ENCODE data around the gene HCRT.

HCRT gene

GRCh38 chr17:42174126-42174783 lies 11.0 kb downstream of the HCRT start:
- ATAC-seq = no peak
- TF ChIP-seq TSHZ2 (CRISPR knock-in tag; IDR thresholded peaks at IDR 0.05) (no peak), GLIS3 (CRISPR knock-in tag; IDR thresholded peaks at IDR 0.05) (no peak), OSR1 (CRISPR knock-in tag; IDR thresholded peaks at IDR 0.05) (no peak)

- ATAC-seq = no peak
- TF ChIP-seq TOX (CRISPR knock-in tag; IDR thresholded peaks at IDR 0.05; ENCODE audit: borderline replicate concordance) = no peak
- TF ChIP-seq ESRRG (CRISPR knock-in tag; IDR thresholded peaks at IDR 0.05) = no peak
- no peak for TF ChIP-seq ZC3H10 (CRISPR knock-in tag; IDR thresholded peaks at IDR 0.05)
- TF ChIP-seq ISL1 (CRISPR knock-in tag; IDR thresholded peaks at IDR 0.05) = no peak
- TF ChIP-seq TCF4 (CRISPR knock-in tag; IDR thresholded peaks at IDR 0.05; ENCODE audit: borderline replicate concordance) = no peak
- TF ChIP-seq SNAI2 (CRISPR knock-in tag; IDR thresholded peaks at IDR 0.05) = no peak
- no peak for TF ChIP-seq POU6F1 (CRISPR knock-in tag; IDR thresholded peaks at IDR 0.05; ENCODE audit: borderline replicate concordance, low read depth)
- TF ChIP-seq OSR1 (CRISPR knock-in tag; IDR thresholded peaks at IDR 0.05) = no peak
- no peak for TF ChIP-seq CREB5 (CRISPR knock-in tag; IDR thresholded peaks at IDR 0.05; ENCODE audit: low read depth)
- TF ChIP-seq BACH2 (CRISPR knock-in tag; IDR thresholded peaks at IDR 0.05; ENCODE audit: borderline replicate concordance) = no peak
- TF ChIP-seq RARB (CRISPR knock-in tag; IDR thresholded peaks at IDR 0.05) = no peak
- no peak for TF ChIP-seq ARNTL (CRISPR knock-in tag; IDR thresholded peaks at IDR 0.05; ENCODE audit: borderline replicate concordance, low read depth)
Observed at GRCh38 chr17:42171831-42172230, 13.4 kb downstream of the HCRT start.

- TF ChIP-seq TCF4 (CRISPR knock-in tag; IDR thresholded peaks at IDR 0.05; ENCODE audit: borderline replicate concordance) = no peak
- TF ChIP-seq ZFP3 (CRISPR knock-in tag; IDR thresholded peaks at IDR 0.05) = no peak
- no peak for TF ChIP-seq CREB5 (CRISPR knock-in tag; IDR thresholded peaks at IDR 0.05; ENCODE audit: low read depth)
- TF ChIP-seq ESRRG (CRISPR knock-in tag; IDR thresholded peaks at IDR 0.05) = no peak
- TF ChIP-seq TOX (CRISPR knock-in tag; IDR thresholded peaks at IDR 0.05; ENCODE audit: borderline replicate concordance) = no peak
- no peak for TF ChIP-seq CSDC2 (CRISPR knock-in tag; IDR thresholded peaks at IDR 0.05)
- TF ChIP-seq ZNF70 (CRISPR knock-in tag; IDR thresholded peaks at IDR 0.05) = no peak
- TF ChIP-seq TSHZ2 (CRISPR knock-in tag; IDR thresholded peaks at IDR 0.05) = no peak
- TF ChIP-seq ZFP30 (CRISPR knock-in tag; IDR thresholded peaks at IDR 0.05) = no peak
- TF ChIP-seq ISL1 (CRISPR knock-in tag; IDR thresholded peaks at IDR 0.05) = no peak
- no peak for TF ChIP-seq GLIS3 (CRISPR knock-in tag; IDR thresholded peaks at IDR 0.05)
- no peak for TF ChIP-seq PATZ1 (CRISPR knock-in tag; IDR thresholded peaks at IDR 0.05; ENCODE audit: borderline replicate concordance)
- ATAC-seq = no peak
Observed at GRCh38 chr17:42169351-42169750, 15.9 kb downstream of the HCRT start.

All from SK-N-SH treated with all-trans-retinoic acid at 6 μM for 48 hours (cell line).